Stomach (tissue), 4 donors: ENCODE data around the gene ZCWPW2.

Experiments
- EP300 ChIP-seq: sonication (generic); formaldehyde crosslinking; IDR thresholded peaks from one replicate; pipeline ENCODE4 v1.6.1; 2017; ENCODE audit warnings: antibody characterized with exemption
- POLR2A ChIP-seq, 4 donors: fragments of 450-650 bp; IDR thresholded peaks; one replicate each; pipeline ENCODE4 v1.6.1; 2016; ENCODE audit warnings: antibody characterized with exemption in 4 of 4, control low read depth in 2 of 4, mild to moderate bottlenecking in 1 of 4, moderate library complexity in 1 of 4
- POLR2AphosphoS5 ChIP-seq, 3 donors: sonication (generic); formaldehyde crosslinking; IDR thresholded peaks; one replicate each; pipeline ENCODE4 v1.6.1; 2016; ENCODE audit warnings: antibody characterized with exemption in 3 of 3
- TF ChIP-seq, protein P1 (sequence below), 7 experiments: fragments of 450-650 bp in 4 of 7; fragments of 200-600 bp in 3 of 7; sonication (generic) in 3 of 7; IDR thresholded peaks; one replicate each; pipeline ENCODE4 v1.5.1; 2016 to 2019; ENCODE audit warnings: antibody characterized with exemption in 7 of 7, control low read depth in 2 of 7, mild to moderate bottlenecking in 1 of 7

- TF ChIP-seq, protein P1, sequence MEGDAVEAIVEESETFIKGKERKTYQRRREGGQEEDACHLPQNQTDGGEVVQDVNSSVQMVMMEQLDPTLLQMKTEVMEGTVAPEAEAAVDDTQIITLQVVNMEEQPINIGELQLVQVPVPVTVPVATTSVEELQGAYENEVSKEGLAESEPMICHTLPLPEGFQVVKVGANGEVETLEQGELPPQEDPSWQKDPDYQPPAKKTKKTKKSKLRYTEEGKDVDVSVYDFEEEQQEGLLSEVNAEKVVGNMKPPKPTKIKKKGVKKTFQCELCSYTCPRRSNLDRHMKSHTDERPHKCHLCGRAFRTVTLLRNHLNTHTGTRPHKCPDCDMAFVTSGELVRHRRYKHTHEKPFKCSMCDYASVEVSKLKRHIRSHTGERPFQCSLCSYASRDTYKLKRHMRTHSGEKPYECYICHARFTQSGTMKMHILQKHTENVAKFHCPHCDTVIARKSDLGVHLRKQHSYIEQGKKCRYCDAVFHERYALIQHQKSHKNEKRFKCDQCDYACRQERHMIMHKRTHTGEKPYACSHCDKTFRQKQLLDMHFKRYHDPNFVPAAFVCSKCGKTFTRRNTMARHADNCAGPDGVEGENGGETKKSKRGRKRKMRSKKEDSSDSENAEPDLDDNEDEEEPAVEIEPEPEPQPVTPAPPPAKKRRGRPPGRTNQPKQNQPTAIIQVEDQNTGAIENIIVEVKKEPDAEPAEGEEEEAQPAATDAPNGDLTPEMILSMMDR (IDR thresholded peaks at IDR 0.05) = no peak
- TF ChIP-seq POLR2A (IDR thresholded peaks at IDR 0.05) = no peak
- TF ChIP-seq EP300 = no peak
- no peak for TF ChIP-seq POLR2AphosphoS5 (IDR thresholded peaks at IDR 0.05)
Observed at GRCh38 chr3:28547677-28548076, 199.2 kb downstream of the ZCWPW2 start.
